Fibroblast of lung (primary cell): ENCODE data around the gene SLC25A33. TPM values are rescaled to one million over a fixed set of nuclear protein-coding genes. Genes with fewer than 3 reads are reported as not detected.

Experiments
- DNase-seq, 2 donors: peaks; one replicate each; pipeline versions ENCODE4 v3.0.0 to v3.0.0-alpha.2; 2010; ENCODE audit warnings: low read depth in 2 of 2
- H2AFZ ChIP-seq: 2 replicates; pipeline ENCODE4 v1.5.1; 2012; ENCODE audit warnings: low read length, control low read depth, inconsistent platforms
- H3K27ac ChIP-seq: 2 replicates; pipeline ENCODE4 v1.5.1; 2011; ENCODE audit warnings: low read length, control low read depth; ENCODE audit not compliant: insufficient read depth
- H3K27me3 ChIP-seq: 2 replicates; pipeline ENCODE4 v1.5.1; 2011; ENCODE audit warnings: mild to moderate bottlenecking, low read length; ENCODE audit not compliant: control insufficient read depth, insufficient read depth
- H3K36me3 ChIP-seq: 2 replicates; pipeline ENCODE4 v1.5.1; 2011; ENCODE audit warnings: low read length; ENCODE audit not compliant: control insufficient read depth, insufficient read depth
- H3K4me1 ChIP-seq: 2 replicates; pipeline ENCODE4 v1.5.1; 2011; ENCODE audit warnings: low read length; ENCODE audit not compliant: control insufficient read depth, insufficient read depth; ENCODE audit errors: extremely low read depth
- H3K4me2 ChIP-seq: 2 replicates; pipeline ENCODE4 v1.5.1; 2011; ENCODE audit warnings: low read length, control low read depth; ENCODE audit not compliant: insufficient read depth; ENCODE audit errors: extremely low read depth
- H3K4me3 ChIP-seq, 4 experiments: fragments of 200-600 bp in 1 of 4; sonication (generic) in 1 of 4; replicated peaks in 1 of 4; 2 replicates each; pipeline ENCODE4 v1.5.1; 2011 to 2016; ENCODE audit warnings: low read length in 4 of 4, low read depth in 3 of 4, mild to moderate bottlenecking in 3 of 4, control low read depth in 2 of 4, inconsistent platforms in 1 of 4, mixed read lengths in 1 of 4; ENCODE audit not compliant: insufficient read depth in 1 of 4; ENCODE audit errors: control extremely low read depth in 1 of 4
- H3K79me2 ChIP-seq: 2 replicates; pipeline ENCODE4 v1.5.1; 2012; ENCODE audit warnings: mild to moderate bottlenecking, low read length, inconsistent platforms; ENCODE audit not compliant: control insufficient read depth, insufficient read depth
- H3K9ac ChIP-seq: 2 replicates; pipeline ENCODE4 v1.5.1; 2011; ENCODE audit warnings: mild to moderate bottlenecking, low read length, control low read depth; ENCODE audit not compliant: insufficient read depth
- H3K9me3 ChIP-seq: 2 replicates; pipeline ENCODE4 v1.5.1; 2012; ENCODE audit warnings: low read depth, low read length; ENCODE audit not compliant: control insufficient read depth, insufficient read depth
- H4K20me1 ChIP-seq: 2 replicates; pipeline ENCODE4 v1.5.1; 2011; ENCODE audit warnings: low read length; ENCODE audit not compliant: control insufficient read depth, insufficient read depth; ENCODE audit errors: extremely low read depth
- EZH2 ChIP-seq: IDR thresholded peaks from 2 replicates; pipeline ENCODE4 v1.5.1; 2012; ENCODE audit warnings: low read length, control low read depth, mild to moderate bottlenecking; ENCODE audit errors: missing control alignments
- polyA plus RNA-seq, 2 donors: library from polyadenylated mRNA; depleted of rRNA in 1 of 2; stranded (reverse) in 1 of 2; unstranded in 1 of 2; fragments of >200 nt; gene quantifications; 2 replicates each; pipeline ENCODE4 v1.2.1, GENCODE V29; 2011 to 2012; ENCODE audit warnings: missing spikeins in 1 of 2
- total RNA-seq: library from RNA; depleted of rRNA; stranded (reverse); fragments of >200 nt; gene quantifications from 2 replicates; pipeline ENCODE4 v1.2.1, GENCODE V29; 2014
- TF ChIP-seq, protein P1 (sequence below), 2 donors: IDR thresholded peaks in 1 of 2; conservative IDR thresholded peaks in 1 of 2; 1 replicate in 1 of 2; 2 replicates in 1 of 2; pipeline ENCODE4 v1.5.1; 2011 to 2012; ENCODE audit warnings: low read length in 2 of 2, control low read depth in 1 of 2, inconsistent platforms in 1 of 2, low read depth in 1 of 2, mild to moderate bottlenecking in 1 of 2

Gene SLC25A33
- total and polyA plus RNA-seq, 2 donors (not counting 1 experiment from before 2014, with no cell fraction given) = 3.5 to 4.8 TPM

DNA sequence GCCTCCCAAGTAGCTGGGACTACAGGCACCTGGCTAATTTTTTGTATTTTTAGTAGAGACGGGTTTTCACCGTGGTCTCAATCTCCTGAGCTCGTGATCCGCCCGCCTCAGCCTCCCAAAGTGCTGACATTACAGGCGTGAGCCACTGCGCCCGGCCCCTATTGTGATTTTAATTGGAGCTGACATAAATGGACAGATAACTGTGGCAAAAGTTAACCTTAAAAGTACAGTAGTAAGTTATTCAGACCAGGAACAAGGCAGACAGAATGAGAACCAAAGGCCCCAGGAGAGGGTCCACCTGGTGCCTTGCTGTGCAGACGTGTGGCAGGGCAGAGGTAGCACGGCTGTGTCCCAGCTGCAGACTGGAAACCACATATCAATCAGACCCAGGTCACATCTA, 60.5 kb downstream of the SLC25A33 start:
- Histone ChIP-seq H3K36me3 (peaks cover 11% of the 10 kb centered on the region), H3K9me3 (no peaks in the 10 kb centered on the region)

DNA sequence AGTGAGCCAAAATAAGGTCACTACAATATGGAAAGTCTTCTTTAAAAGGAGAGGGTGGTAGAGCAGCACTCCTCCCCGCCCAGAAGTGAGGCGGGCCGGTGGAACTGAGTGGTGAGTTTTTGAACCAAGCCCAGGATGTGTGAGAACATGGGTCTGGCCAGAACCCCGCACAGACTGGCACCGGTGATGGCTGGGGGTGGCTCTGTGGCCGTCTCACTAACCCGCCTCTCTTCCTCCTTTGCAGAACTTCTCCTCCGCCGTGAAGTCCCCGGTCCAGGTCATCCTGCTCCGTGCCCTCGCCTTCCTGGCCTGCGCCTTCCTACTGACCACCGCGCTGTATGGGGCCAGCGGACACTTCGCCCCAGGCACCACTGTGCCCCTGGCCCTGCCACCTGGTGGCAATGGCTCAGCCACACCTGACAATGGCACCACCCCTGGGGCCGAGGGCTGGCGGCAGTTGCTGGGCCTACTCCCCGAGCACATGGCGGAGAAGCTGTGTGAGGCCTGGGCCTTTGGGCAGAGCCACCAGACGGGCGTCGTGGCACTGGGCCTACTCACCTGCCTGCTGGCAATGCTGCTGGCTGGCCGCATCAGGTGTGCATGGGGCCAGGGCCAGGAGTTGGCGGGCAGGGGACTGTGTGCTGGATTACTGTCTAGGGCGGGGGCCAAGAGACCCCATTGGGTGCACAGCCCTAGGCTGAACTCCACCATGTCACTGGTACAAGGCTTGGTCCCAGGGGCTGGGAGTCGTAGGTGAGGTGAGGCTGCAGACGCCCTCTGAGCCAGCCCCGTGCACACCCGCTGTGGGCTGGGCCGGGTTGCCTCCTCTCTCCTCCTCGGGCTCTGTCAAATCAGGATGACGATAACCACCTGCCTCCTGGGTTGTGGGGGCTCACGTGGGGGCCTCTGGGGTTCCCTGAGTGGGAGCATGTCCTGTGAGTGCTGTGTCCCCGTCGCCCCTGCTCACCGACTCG, 61.9 kb downstream of the SLC25A33 start:
- DNase-seq = no peak
- Histone ChIP-seq H3K36me3 (peaks cover 11% of the 10 kb centered on the region), H4K20me1 (no peaks in the 10 kb centered on the region)

More for the DNA sequence above, 60.5 kb downstream of the SLC25A33 start:
- H4K20me1 ChIP-seq = no peaks in the 10 kb centered on the region
- H3K9ac ChIP-seq = no peak overlapping the region
- H3K4me3 ChIP-seq = no peak overlapping the region
- no peaks in the 10 kb centered on the region for H3K4me1 ChIP-seq
- no peak for DNase-seq
- no peak overlapping the region for H2AFZ ChIP-seq
- TF ChIP-seq, protein P1, sequence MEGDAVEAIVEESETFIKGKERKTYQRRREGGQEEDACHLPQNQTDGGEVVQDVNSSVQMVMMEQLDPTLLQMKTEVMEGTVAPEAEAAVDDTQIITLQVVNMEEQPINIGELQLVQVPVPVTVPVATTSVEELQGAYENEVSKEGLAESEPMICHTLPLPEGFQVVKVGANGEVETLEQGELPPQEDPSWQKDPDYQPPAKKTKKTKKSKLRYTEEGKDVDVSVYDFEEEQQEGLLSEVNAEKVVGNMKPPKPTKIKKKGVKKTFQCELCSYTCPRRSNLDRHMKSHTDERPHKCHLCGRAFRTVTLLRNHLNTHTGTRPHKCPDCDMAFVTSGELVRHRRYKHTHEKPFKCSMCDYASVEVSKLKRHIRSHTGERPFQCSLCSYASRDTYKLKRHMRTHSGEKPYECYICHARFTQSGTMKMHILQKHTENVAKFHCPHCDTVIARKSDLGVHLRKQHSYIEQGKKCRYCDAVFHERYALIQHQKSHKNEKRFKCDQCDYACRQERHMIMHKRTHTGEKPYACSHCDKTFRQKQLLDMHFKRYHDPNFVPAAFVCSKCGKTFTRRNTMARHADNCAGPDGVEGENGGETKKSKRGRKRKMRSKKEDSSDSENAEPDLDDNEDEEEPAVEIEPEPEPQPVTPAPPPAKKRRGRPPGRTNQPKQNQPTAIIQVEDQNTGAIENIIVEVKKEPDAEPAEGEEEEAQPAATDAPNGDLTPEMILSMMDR (conservative IDR thresholded peaks at IDR 0.05 in 1 of 2, IDR thresholded peaks at IDR 0.05 in 1 of 2; ENCODE audit: low read depth in 1 of 2, low read length in 2 of 2) = no peak
- TF ChIP-seq EZH2 = no peak
- H3K79me2 ChIP-seq = peaks cover 3% of the 10 kb centered on the region
- no peak overlapping the region for H3K4me2 ChIP-seq
- H3K27ac ChIP-seq = no peak overlapping the region
- H3K27me3 ChIP-seq = no peaks in the 10 kb centered on the region

More for the DNA sequence above, 61.9 kb downstream of the SLC25A33 start:
- Histone ChIP-seq H3K27me3 (no peaks in the 10 kb centered on the region), H3K4me2 (no peak overlapping the region), H3K9me3 (no peaks in the 10 kb centered on the region), H3K4me1 (no peaks in the 10 kb centered on the region), H3K4me3 (no peak overlapping the region), H3K79me2 (no peaks in the 10 kb centered on the region), H2AFZ (no peak overlapping the region), H3K9ac (no peak overlapping the region), H3K27ac (no peak overlapping the region)
- TF ChIP-seq EZH2 = no peak
- TF ChIP-seq, protein P1 (conservative IDR thresholded peaks at IDR 0.05 in 1 of 2, IDR thresholded peaks at IDR 0.05 in 1 of 2; ENCODE audit: low read depth in 1 of 2, low read length in 2 of 2) = no peak
